GM18858 (cell line): Measurements from ENCODE around the gene ONECUT2.
A peak's percentile ranks its signal among the peaks of the same experiment; 100 is the strongest.
"Not testable (repeated sequence)": the region's sequence is repeated elsewhere in the genome, so short reads cannot be mapped to it uniquely, and the experiment has no call there.

Source experiments
- ATAC-seq: cut with Tn5 transposase; IDR thresholded peaks from one replicate; pipeline ENCODE4 v1.9.1; 2021; ENCODE audit not compliant: unreplicated experiment

The ONECUT2 gene

DNA sequence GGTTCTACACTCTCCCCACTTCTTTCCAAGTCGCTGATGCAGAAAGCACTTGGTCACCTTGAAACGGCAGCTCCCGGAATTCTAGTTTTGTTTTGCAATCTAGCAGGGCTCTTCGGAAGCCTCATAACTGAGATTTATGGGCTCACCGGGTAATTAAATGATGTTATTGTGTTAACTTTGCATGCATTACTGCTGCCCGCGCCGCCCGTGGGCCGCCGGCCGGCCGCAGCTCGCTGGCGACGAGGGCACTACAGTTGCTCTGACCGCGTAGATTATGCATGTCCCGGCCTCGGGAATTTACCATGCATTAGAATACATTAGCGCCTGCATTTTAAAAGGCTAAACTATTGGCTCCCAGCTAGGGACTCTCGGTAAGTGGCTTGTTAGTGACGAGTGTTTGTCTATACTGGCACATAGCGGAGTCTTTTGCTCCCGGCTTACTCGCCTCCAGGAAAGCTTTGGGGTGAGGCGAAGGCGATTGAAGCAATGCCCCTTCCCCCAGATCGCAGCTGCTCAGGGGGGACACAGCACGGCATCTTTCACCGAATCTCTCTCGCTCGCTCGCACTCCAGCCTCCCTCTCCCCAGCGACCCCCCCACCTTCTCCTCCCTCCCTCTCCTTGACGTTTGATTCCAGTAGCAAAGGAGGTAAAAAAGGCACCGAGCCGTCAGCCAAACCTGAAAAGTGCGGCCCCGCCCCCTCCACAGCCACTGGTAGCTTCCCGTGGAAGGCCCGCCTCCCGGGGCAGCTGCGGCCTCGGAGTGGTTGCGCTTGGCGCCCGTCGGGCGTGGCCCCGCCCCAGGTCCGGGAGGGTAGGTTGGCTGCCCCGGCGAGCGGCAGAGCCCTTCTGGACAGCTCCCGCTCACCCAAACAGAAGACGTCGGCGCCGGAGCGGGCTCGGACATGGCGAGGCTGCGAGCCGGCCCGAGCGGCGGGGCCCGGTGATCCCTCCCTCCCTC, at the start of gene ONECUT2:
Gene ONECUT2, plus strand, starts transcription at position 839 of the 959 bp plus-strand sequence. CDS start 343 bp downstream, outside the sequence.
- no peak for ATAC-seq

DNA sequence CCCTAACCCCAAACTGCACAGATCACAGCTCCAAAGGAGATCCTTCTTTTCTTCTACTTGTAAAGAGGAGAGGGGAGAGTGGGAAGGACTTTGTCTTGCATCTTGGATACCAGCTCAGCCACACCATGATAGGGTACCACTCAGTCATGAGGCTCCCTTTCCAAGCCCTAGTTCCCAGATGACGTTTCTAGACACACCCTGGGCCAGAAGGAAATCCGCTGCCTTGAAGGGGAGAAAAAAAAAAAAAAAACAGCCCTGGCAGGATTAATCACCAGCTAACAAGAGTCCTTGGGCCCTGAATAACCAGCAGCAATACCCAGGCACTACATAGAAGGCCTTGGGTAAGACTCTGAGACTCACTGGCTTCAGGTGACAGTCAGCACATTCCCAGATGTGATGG, 45.9 kb upstream of the ONECUT2 start:
- ATAC-seq, result no peak

DNA sequence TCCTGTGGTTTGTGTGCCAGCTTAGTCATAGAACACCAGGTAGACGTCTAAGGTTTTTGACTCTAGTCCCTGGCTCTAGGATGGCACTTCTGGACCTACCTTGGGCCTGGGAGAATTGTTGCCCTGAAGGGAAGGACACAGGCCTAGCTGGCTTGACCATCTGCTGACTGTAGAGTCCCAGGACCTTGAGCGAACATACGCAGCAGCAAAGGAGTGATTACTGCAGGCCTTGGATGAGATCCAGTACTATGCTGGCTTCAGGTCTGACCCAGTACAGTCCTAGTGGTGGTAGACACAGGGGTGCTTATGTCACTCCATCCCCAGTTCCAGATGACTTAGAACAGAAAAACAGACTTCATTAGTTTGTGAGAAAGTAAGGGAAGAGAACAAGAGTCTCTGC, 45.1 kb upstream of the ONECUT2 start:
- ATAC-seq, result no peak

DNA sequence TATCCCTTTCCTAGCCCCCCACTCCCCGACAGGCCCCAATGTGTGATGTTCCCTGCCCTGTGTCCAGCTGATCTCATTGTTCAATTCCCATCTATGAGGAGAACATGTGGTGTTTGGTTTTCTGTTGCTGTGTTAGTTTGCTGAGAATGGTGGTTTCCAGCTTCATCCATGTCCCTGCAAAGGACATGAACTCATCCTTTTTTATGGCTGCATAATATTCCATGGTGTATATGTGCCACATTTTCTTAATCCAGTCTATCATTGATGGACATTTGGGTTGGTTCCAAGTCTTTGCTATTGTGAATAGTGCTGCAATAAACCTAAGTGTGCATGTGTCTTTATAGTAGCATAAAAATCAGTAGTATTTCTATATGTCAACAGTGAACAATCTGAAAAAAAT, 40.4 kb upstream of the ONECUT2 start:
- not testable (repeated sequence) for ATAC-seq

DNA sequence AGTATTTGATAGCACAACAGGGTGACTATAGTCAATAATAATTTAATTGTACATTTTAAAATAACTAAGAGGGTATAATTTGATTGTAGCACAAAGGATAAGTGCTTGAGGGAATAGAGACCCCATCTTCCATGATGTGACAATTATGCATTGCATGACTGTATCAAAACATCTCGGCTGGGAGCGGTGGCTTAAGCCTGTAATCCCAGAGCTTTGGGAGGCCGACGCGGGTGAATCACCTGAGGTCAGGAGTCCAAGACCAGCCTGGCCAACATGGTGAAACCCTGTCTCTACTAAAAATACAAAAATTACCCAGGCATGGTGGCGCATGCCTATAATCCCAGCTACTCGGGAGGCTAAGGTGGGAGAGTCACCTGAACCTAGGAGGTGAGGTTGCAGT, 38.3 kb upstream of the ONECUT2 start:
- ATAC-seq, result not testable (repeated sequence)

DNA sequence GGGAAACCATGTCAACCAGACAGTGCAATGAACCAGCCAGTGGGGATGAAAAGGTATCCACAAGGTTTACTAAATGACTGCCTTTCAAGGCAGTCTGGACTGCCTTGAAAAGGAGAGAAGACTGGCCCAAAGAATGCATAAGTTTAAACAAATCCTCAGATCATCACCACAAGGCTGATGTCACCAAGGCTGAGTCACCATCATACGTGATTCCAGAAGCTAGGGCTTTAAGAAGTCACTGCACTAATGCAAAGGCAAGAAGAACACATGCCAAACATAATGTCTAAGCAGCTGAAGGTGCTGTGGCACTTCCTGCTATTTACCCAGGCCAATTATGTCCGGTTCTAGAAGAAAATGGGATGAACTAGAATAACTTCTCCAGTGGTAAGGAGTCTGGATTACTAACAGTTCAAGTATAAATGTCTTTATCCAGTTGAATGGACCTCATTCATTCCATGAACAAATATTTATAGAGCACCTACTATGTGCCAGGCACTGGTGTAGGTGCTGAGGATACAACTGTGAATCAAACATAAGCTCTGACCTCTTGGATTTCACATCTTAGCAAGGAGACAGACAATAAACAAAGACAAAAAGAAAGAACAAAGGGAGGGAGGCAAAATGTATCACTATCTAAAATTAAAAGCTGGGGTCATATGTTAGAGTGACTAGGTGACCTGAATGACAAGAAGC, 37.6 kb upstream of the ONECUT2 start:
- no peak for ATAC-seq

DNA sequence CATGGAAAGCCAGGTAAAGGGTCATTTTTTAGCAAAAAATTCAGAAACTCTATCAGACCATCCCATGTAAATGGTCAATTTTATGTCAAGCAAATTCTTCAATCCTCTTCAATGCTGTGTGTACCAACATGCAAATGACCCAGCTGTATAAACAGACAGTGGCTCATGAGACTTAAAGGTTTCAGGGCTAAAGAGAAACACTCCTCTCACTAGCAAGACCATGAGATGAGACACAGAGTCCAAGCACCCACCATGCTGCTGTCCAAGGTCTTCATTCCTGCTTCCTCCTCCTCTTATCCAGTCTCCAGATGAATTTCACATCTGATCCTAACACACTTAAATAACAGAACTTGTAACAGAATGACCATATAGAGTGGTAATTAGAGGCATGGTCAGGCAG, 30.8 kb upstream of the ONECUT2 start:
- no peak for ATAC-seq

DNA sequence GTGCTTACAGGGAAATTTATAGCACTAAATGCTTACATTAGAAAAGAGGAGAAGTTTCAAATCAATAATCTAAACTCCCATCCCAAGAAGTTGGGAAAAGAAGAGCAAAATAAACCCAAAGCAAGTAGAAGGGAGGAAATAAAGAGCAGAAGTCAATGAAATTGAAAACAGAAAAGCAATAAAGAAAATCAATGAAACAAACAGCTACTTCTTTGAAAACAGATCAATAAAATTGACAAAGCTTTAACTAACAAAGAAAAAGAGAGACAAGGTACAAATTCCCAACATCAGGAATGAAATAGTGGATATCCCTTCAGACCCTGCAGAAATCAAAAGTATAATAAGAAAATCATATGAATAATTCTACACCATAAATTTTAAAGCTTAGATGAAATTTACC, 25.5 kb upstream of the ONECUT2 start:
- no peak for ATAC-seq

DNA sequence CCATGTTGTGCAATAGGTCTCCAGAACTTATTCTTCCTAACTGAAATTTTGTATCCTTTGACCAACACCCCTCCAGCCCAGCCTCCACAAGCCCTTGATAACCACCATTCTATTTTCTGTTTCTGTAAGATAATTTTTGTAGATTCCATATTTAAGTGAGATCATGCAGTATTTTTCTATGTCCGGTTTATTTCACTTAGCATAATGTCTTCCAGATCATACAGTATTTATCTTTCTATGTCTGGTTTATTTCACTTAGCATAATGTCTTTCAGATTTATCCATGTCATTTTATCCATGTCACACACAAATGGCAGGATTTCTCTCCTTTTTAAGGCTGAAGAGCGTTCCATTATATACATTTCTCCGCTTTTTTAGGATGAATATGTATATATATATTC, 24.4 kb upstream of the ONECUT2 start:
- ATAC-seq, result no peak

DNA sequence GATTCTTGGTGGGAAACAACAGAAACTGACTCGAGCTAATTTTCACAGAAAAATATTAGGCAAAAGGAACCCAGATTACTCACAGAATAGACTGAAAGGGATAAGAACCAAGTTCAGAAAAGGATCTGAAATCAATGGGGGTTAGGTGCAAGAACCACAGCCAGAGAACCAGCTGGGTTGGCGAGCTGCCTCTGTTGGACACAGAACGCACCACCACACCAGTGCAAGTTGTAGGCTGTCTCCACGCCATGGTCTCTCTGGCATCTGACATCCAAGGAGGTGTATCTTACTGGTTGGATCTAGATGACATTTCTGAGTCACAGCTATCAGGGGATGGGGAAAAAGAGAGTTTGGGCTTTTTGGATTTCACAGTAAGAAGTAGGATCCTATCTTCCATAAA, 18.6 kb upstream of the ONECUT2 start:
- no peak for ATAC-seq

DNA sequence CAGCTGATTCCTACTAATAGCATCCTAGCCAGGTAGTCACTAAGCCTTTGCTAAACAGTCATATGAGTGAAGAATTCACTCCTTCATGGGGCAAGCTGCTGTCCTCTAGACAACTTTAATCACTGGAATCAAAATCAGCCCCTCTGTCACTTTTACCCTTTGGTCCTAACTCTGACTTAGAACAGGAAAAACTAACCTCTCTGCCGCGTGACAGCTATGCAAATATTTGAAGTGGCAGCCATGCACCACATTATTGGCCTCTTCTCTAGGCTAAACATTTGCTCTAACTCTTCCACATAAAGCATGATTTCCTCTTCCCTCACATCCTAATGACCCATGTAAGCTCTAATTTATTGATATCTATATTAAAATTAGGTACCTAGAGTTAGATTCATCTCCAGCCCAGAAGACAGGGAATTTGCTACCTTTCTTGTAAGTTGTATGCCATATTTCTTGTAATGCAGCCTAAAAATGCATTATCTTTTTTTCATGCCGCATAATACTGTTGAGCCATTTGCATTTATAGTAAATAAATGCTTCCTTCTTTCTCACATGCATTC, 12.8 kb upstream of the ONECUT2 start:
- no peak for ATAC-seq

DNA sequence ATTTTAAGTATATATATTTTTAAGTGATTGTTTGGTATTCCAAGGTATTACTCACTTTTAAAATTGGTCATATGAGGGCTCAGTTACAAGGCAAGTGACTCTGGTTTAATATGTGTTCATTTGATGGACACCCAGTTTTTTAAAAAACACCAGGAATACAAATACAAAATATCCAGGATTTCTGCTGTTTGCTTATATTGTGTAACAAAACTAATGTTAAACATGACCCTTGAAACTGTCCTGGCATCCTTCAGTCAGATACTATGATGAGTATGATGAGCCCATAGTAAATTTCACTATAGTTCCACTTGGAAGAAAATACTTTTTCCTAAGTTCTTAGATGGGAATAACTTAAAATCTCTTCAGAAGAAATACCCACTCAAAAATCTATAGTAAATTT, 11.4 kb upstream of the ONECUT2 start:
- no peak for ATAC-seq

DNA sequence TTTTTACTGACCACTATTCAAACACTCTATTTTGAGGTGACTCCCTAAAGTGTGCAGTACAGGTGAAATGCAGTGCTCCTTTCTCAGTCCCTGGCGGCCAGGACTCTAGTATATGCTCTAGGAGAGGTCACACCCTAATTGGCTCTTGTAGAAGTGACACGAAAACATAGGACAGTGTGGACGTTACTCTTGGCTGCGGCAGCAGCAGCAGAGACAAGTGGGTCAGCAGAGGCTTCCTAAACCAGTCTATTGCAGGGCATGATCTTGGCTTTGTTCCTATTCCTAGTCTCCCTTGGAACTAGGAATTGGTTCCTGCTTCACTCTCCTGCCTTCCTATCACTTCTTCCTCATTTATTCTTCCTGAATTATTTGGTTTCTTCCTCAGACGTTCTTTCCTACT, 10.1 kb upstream of the ONECUT2 start:
- ATAC-seq, result no peak

DNA sequence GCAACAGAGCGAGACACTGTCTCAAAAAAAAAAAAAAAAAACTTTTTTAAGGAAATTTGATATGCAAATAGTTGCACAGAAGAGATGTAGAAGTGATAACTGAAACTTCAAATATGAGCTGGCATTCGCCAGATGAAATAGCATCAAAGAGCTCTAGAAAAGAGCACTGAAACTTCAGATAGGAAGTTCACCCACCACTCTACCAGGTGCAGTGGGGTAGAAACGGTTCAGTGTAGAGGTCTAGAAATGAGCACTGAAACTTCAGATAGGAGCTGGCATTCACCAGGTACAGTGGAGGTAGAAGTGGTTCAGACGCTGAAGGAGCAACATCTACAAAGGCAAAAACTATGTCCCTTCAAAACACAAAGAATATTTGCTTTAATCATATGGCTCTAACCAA, 9.0 kb upstream of the ONECUT2 start:
- peak; percentile 66 for ATAC-seq

DNA sequence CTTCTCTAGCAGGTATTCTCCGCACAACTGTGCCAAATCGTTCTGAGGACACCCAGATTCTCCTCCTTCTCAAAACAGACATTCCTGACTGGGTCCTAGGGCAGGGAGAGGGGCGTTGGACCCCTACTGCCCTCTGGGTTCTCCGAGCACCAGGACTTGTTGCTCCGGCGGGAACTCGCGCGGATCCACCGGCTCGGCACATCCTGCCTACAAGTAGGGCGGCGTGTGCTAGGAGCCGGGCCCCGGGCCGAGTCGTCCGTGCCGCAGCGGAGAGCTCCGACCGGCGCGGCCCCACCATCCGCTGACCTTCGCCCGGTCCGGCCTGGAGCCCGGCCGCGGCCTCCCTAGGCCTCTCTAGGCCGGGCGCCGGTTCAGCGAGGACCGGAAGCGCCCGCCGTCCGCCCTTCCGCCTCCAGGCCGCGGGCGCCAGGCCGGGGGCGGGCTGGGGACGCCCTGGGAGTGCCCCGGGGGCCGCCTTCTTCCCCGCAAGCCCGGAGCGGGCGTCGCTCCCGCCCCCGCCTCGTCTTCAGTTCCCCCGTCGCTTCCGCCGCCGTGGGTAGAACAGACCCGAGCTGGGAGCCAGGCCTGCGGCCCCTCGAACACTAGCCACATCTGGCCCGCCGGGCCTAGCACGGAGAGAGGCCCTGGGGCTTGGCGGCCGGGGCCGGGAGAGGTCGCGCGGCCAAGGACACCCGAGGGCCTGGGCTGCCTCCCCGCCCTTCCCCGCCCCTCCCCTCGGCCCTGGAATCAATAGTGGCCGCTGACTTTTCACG, 7.6 kb upstream of the ONECUT2 start:
- no peak for ATAC-seq

DNA sequence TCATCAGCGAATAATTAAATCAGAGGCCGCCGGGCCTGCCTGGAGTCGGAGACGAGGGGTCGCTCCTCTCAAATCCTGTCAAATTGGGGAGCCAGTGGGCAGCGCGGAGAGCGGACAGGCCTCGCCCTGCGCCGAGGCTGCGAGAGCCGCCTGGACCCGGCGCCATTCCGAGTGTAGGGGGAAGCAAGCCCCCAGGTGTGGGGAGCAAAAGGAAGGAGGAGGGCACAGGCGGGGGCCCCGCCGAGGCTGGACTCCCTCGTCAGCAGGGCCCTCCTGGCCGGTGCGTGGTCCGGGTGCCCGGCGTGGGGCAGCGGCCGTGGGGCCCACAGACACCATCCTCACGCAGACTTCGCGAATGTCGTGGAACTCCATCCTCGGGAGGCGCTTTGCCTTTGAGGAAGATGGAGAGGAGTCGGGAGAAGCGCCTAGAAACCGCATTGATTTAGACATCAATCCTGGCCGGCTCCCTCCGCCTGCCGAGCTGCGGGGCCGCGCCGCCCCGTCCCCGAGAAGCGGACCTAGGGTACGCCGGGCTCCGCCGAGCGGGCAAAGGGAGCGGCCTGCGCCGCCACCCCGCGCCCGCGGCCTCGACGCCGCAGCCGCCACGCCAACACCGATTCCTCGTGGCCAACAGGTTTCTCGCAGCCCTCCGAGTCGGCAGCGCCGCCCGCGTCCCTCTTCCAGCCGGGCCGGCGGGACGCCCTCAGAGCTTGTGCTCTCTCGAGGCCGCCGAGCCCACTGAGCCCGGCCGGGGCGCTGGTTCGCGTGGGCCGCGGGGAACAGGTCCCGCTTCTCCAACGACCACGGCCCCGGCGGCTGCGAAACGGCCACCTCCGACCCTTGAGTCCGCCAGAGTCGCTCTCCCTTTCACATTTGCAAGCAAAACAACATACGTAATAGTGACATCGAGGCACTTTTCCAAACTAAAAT, 6.7 kb upstream of the ONECUT2 start:
- no peak for ATAC-seq

DNA sequence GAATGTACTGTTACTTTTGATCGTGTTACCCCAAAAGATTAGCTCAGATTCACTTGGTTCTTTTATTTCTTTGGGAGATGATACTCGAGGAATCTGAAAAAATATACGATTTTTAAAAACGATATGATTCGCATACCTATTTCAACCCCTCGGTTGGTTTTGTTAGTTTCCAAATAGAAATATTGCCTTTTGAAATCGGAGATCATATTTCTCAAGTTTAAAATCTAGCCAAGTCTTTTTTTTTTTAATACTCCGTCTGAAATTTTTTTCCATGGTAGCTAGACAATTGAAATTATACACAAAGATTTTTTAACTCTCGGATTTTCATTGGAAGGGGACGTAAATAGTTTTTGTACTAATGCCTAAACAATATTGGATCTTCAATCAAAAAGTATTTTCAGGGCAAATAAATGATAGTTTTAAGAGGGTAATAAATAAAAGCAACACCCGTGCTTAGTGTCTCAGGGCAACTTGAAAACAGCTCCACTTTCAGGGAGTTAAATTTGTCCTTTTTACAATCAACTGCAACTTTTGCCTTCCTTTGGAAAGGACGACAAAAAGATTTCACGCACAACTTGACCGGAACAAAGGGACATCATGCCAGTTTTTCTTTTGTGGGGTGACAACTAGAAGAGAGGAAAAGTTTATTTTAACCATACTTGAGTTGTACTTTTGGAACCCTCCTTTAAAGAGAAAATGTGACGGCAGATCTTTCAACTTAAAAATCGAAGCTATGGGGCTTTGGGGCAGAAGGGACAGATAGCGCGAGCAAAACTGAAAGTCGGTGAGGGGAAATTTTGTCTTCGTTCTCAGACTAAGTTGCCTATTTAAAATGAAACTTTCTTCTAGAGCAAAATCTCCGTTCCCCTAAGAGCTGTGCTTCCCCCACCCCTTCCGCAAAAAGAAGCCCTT, 5.8 kb upstream of the ONECUT2 start:
- ATAC-seq, result no peak

DNA sequence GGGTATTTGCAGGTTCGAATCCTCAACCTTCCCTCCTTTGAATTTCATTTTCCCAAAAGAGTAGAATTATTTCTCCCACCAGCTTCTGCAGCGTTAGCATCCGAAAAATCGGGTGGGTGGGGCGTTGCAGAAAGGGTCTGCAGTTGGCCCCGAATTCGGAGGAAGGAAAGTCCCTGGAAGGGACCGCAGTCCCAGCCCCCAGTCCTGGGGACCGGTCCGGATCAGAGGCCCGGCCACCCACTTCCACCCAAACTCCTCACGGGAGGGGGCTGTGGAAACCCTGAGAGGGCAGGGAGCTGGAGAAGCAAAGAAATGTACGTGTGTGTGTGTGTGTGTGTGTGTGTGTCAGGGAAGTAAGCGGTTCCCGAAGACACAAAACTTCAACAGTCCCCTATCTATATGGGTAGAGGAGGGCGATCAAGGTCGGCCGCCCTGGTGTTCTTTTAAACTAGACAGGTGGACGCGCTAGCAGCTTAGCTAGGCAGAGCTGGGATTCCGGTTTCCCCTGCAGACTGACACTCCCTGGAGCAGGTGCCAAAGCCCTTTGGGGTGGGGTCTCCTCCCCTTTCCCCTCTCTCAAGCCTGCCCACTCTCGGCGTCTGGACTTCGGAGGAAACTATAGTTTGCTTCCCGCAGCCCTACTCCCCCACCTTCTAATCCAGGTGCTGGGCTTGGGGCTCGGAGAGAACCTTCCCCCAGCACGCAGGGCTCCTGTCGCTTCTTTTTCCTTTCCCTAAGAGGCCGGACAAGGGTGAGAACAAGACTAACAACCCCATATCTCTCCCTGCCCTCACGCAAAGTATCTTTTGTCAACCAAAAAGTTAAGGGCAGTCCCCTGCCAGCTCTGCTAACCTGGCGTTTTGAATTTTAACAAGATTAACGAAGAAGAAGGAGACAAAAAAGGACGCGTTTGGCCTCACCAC, 4.8 kb upstream of the ONECUT2 start:
- ATAC-seq, result no peak
